SH-SY5Y (cell line): Measurements from ENCODE around the gene KCNA2.

Experiments
- GATA2 ChIP-seq: IDR thresholded peaks from 2 replicates; pipeline ENCODE4 v1.6.1; 2011; ENCODE audit warnings: mild to moderate bottlenecking, low read depth, low read length
- GATA3 ChIP-seq: IDR thresholded peaks from 2 replicates; pipeline ENCODE4 v1.6.1; 2011; ENCODE audit warnings: low read depth, mild to moderate bottlenecking, low read length, moderate library complexity

GRCh38 chr1:110581682-110582145, 24.4 kb downstream of the KCNA2 start:
- TF ChIP-seq GATA3 (no peak), GATA2 (no peak)
